ENCODE data around the gene RPRD2.

RPRD2 gene

GRCh38 chr1:150441121-150441520 lies 77.2 kb downstream of the RPRD2 start:
- no peak for TF ChIP-seq CTCF (IDR thresholded peaks at IDR 0.05; ENCODE audit: extremely low read depth, missing control alignments)
- no peak for DNase-seq (ENCODE audit: low spot score)

GRCh38 chr1:150444232-150444631 lies 80.3 kb downstream of the RPRD2 start:
- TF ChIP-seq CTCF (IDR thresholded peaks at IDR 0.05; ENCODE audit: extremely low read depth, missing control alignments), result no peak
- DNase-seq (ENCODE audit: low spot score), result no peak

- TF ChIP-seq CTCF (IDR thresholded peaks at IDR 0.05; ENCODE audit: extremely low read depth, missing control alignments), result no peak
- DNase-seq (ENCODE audit: low spot score), result no peak
These were observed 92.2 kb downstream of the RPRD2 start for GRCh38 chr1:150456146-150456647.

- DNase-seq (ENCODE audit: low spot score), result peak; percentile 76
- peak; percentile 66 for TF ChIP-seq CTCF (IDR thresholded peaks at IDR 0.05; ENCODE audit: extremely low read depth, missing control alignments)
These were observed 100.5 kb downstream of the RPRD2 start for GRCh38 chr1:150464422-150464826.

GRCh38 chr1:150466964-150467363 lies 103.0 kb downstream of the RPRD2 start:
- no peak for TF ChIP-seq CTCF (IDR thresholded peaks at IDR 0.05; ENCODE audit: extremely low read depth, missing control alignments)

GRCh38 chr1:150469291-150469690 lies 105.3 kb downstream of the RPRD2 start:
- DNase-seq (ENCODE audit: low spot score), result no peak
- no peak for TF ChIP-seq CTCF (IDR thresholded peaks at IDR 0.05; ENCODE audit: extremely low read depth, missing control alignments)

More at GRCh38 chr1:150466964-150467363, 103.0 kb downstream of the RPRD2 start:
- no peak for DNase-seq (ENCODE audit: low spot score)

GRCh38 chr1:150472601-150473200 lies 108.8 kb downstream of the RPRD2 start:
- TF ChIP-seq CTCF (IDR thresholded peaks at IDR 0.05; ENCODE audit: extremely low read depth, missing control alignments), result no peak

More at GRCh38 chr1:150472601-150473200, 108.8 kb downstream of the RPRD2 start:
- DNase-seq (ENCODE audit: low spot score), result no peak
